MCF 10A (cell line): ENCODE measurements around the gene SOBP. TPM values are rescaled to one million over a fixed set of nuclear protein-coding genes. Genes with fewer than 3 reads are reported as not detected.

Experiments used
- BruUV-seq: library from RNA; stranded (reverse); fragments of 400-500 nt; replicated peaks from 2 replicates; lab custom pipeline; 2021; lab: Mats Ljungman, UMichigan
- CTCF ChIA-PET: fragments of 300-600 bp; sonication (Branson Sonifier 250); formaldehyde crosslinking; extraction: SDS; loops from one replicate; lab custom pipeline; 2021; ENCODE audit warnings: antibody characterized with exemption, inconsistent platforms; lab: Yijun Ruan, JAX
- POLR2A ChIA-PET: fragments of 300-600, 350-650 bp; sonication (Branson Sonifier 250); formaldehyde crosslinking; extraction: SDS; loops from one replicate; lab custom pipeline; 2020; ENCODE audit warnings: antibody characterized with exemption, inconsistent platforms; lab: Yijun Ruan, JAX
- DNase-seq: peaks from one replicate; pipeline ENCODE4 v3.0.0-alpha.2; 2018; ENCODE audit not compliant: unreplicated experiment
- H3K27ac Mint-ChIP-seq: one replicate; pipeline ENCODE4 v1.8.0; 2022; ENCODE audit warnings: mild to moderate bottlenecking, low read depth, mixed read lengths; ENCODE audit not compliant: unreplicated experiment
- H3K27me3 Mint-ChIP-seq: one replicate; pipeline ENCODE4 v1.8.0; 2022; ENCODE audit warnings: mixed read lengths; ENCODE audit not compliant: insufficient read depth, unreplicated experiment
- H3K36me3 Mint-ChIP-seq: one replicate; pipeline ENCODE4 v1.8.0; 2022; ENCODE audit warnings: mild to moderate bottlenecking, moderate library complexity, mixed read lengths; ENCODE audit not compliant: insufficient read depth, unreplicated experiment
- H3K4me1 Mint-ChIP-seq: one replicate; pipeline ENCODE4 v1.8.0; 2022; ENCODE audit warnings: mixed read lengths; ENCODE audit not compliant: insufficient read depth, unreplicated experiment
- H3K4me3 Mint-ChIP-seq: one replicate; pipeline ENCODE4 v1.8.0; 2022; ENCODE audit warnings: mild to moderate bottlenecking, moderate library complexity, mixed read lengths; ENCODE audit not compliant: unreplicated experiment
- H3K9me3 Mint-ChIP-seq: one replicate; pipeline ENCODE4 v1.8.0; 2022; ENCODE audit warnings: mixed read lengths; ENCODE audit not compliant: unreplicated experiment
- CTCF ChIP-seq: fragments of 200-600 bp; IDR thresholded peaks from one replicate; pipeline ENCODE4 v1.8.0; 2022; ENCODE audit warnings: antibody characterized with exemption, mild to moderate bottlenecking; ENCODE audit not compliant: unreplicated experiment
- intact Hi-C: fragments of 100-400 bp; cut with micrococcal nuclease; formaldehyde crosslinking; loops from 2 replicates; pipeline ENCODE4 v1.14.1; 2022
- total RNA-seq: library from RNA; stranded (reverse); gene quantifications from 2 replicates; pipeline ENCODE4 v1.2.3, GENCODE V29; 2022

The SOBP gene
- total RNA-seq, 1 experiment from 2014 or later: 0.21 TPM

- Mint-ChIP-seq H3K4me3 (no peak overlapping the region), H3K4me1 (no peaks in the 10 kb centered on the region), H3K9me3 (no peaks in the 10 kb centered on the region), H3K27ac (no peak overlapping the region), H3K36me3 (no peaks in the 10 kb centered on the region), H3K27me3 (no peaks in the 10 kb centered on the region)
- no TSS peak for BruUV-seq
- intact Hi-C loops: no loop called here
- no peak for DNase-seq
- ChIA-PET POLR2A (interaction anchor here (1.2 kb wide), 1 partner anchor 63 kb away, joined by 3 read pairs; no protein-coding TSS in a partner anchor), CTCF (no interaction called here)
- TF ChIP-seq CTCF: no peak
These were observed 33.3 kb downstream of the SOBP start for GRCh38 chr6:107523054-107523791.

GRCh38 chr6:107523794-107524193 lies 33.9 kb downstream of the SOBP start:
- ChIA-PET POLR2A (interaction anchor here (1.2 kb wide), 1 partner anchor 64 kb away, joined by 3 read pairs; no protein-coding TSS in a partner anchor), CTCF (no interaction called here)
- TF ChIP-seq CTCF: no peak
- intact Hi-C loops: no loop called here
- BruUV-seq: no TSS peak
- no peaks in the 10 kb centered on the region for H3K36me3 Mint-ChIP-seq
- no peaks in the 10 kb centered on the region for H3K9me3 Mint-ChIP-seq
- no peak overlapping the region for H3K27ac Mint-ChIP-seq
- no peak for DNase-seq
- H3K4me1 Mint-ChIP-seq: no peaks in the 10 kb centered on the region
- no peaks in the 10 kb centered on the region for H3K27me3 Mint-ChIP-seq
- no peak overlapping the region for H3K4me3 Mint-ChIP-seq

GRCh38 chr6:107524626-107525025 lies 34.7 kb downstream of the SOBP start:
- no TSS peak for BruUV-seq
- Mint-ChIP-seq H3K36me3 (no peaks in the 10 kb centered on the region), H3K9me3 (no peaks in the 10 kb centered on the region), H3K4me1 (no peaks in the 10 kb centered on the region), H3K27ac (no peak overlapping the region), H3K27me3 (no peaks in the 10 kb centered on the region), H3K4me3 (no peak overlapping the region)
- no peak for DNase-seq
- intact Hi-C loops: no loop called here
- CTCF ChIA-PET: interaction anchor here (0.6 kb wide), 1 partner anchor 101 kb away, joined by 3 read pairs; no protein-coding TSS in a partner anchor
- POLR2A ChIA-PET: no interaction called here
- TF ChIP-seq CTCF: no peak

- Mint-ChIP-seq H3K27me3 (peaks cover 20% of the 10 kb centered on the region), H3K4me1 (no peaks in the 10 kb centered on the region), H3K4me3 (no peak overlapping the region), H3K36me3 (no peaks in the 10 kb centered on the region), H3K27ac (no peak overlapping the region), H3K9me3 (no peaks in the 10 kb centered on the region)
- POLR2A ChIA-PET: no interaction called here
- TF ChIP-seq CTCF: no peak
- intact Hi-C loops: no loop called here
- no peak for DNase-seq
- no TSS peak for BruUV-seq
- CTCF ChIA-PET: interaction anchor here (0.6 to 1.2 kb wide), 2 partner anchors 45 to 190 kb away, joined by 3 to 4 read pairs; no protein-coding TSS in a partner anchor
These were observed 42.0 kb downstream of the SOBP start for GRCh38 chr6:107531868-107532267.
